H1 (cell line): ENCODE results near the gene COA3. TPM values are rescaled to one million over a fixed set of nuclear protein-coding genes. Genes with fewer than 3 reads are reported as not detected.

Source experiments
- E2F6 ChIP-seq: IDR thresholded peaks from 2 replicates; pipeline ENCODE4 v1.6.1; 2012; ENCODE audit warnings: inconsistent platforms
- RXRA ChIP-seq: IDR thresholded peaks from 2 replicates; pipeline ENCODE4 v1.6.1; 2011; ENCODE audit warnings: low read depth, mild to moderate bottlenecking, low read length, moderate library complexity; ENCODE audit not compliant: insufficient read depth
- SAP30 ChIP-seq: fragments of 300-600 bp; sonication (generic); IDR thresholded peaks from 2 replicates; pipeline ENCODE4 v1.7.1; 2012; ENCODE audit warnings: low read length, moderate library complexity, mild to moderate bottlenecking, inconsistent platforms; ENCODE audit not compliant: insufficient read depth, insufficient replicate concordance
- SP2 ChIP-seq: IDR thresholded peaks from 2 replicates; pipeline ENCODE4 v1.6.1; 2012; ENCODE audit warnings: mild to moderate bottlenecking, low read length, inconsistent platforms
- polyA plus RNA-seq, 7 experiments: library from polyadenylated mRNA; depleted of rRNA in 3 of 7; stranded (reverse) in 5 of 7; unstranded in 2 of 7; fragments of >200 nt in 5 of 7; fragments of 200-250 nt in 2 of 7; gene quantifications; 1 replicate in 5 of 7; 2 replicates in 1 of 7; 4 replicates in 1 of 7; pipeline versions ENCODE4 v1.2.1 to v1.2.3, GENCODE V29; 2011 to 2013; ENCODE audit warnings: missing spikeins in 2 of 7, mixed read lengths in 2 of 7
- total RNA-seq: library from RNA; stranded (reverse); fragmentation: NEBNext Ultra II Directional; extraction: Animal tissue kit (Norgen Biotek cat#: 25700); gene quantifications from 2 replicates; pipeline ENCODE4 v1.2.1, GENCODE V29; 2021

COA3 gene
- total and polyA plus RNA-seq, 2 of the 8 experiments (the other 6 are each of a cell fraction or from before 2014, with no cell fraction given) = 68.4 to 143 TPM

DNA sequence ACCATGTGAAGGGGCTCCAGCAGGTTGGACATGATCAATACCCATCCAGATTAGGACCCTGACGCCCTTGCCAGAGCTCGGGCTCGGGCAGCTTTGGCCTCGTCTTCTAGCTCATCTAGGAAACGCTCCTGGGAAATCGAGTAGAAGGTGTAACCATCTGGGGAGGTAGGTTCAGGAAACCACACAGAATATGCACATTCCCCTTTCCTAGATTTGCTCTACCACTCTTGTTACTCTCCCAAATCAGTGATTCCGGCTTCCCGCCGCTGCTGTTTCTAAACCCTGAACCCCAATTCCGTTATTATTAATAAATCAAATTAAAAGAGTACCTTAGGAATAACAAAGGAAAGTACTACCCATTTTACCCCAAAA lies 507 bp downstream of the COA3 start (continued):
- TF ChIP-seq SP2 = no peak
- no peak for TF ChIP-seq SAP30
- TF ChIP-seq E2F6 = no peak
- TF ChIP-seq RXRA = no peak
